GM23248 (cell line): ENCODE data around the gene NIPAL4.

Experiments
- EZH2 ChIP-seq: fragments of 200-600 bp; sonication (generic); IDR thresholded peaks from 2 replicates; pipeline ENCODE4 v1.6.1; 2018; ENCODE audit warnings: antibody characterized with exemption, mild to moderate bottlenecking; ENCODE audit not compliant: insufficient read depth, poor library complexity, severe bottlenecking
- EZH2phosphoT487 ChIP-seq: fragments of 200-600 bp; sonication (generic); IDR thresholded peaks from 2 replicates; pipeline ENCODE4 v1.6.1; 2018; ENCODE audit warnings: antibody characterized with exemption, moderate library complexity, mild to moderate bottlenecking, low read depth; ENCODE audit not compliant: insufficient read depth

- TF ChIP-seq EZH2 (no peak), EZH2phosphoT487 (no peak)
These were observed 25.8 kb downstream of the NIPAL4 start for GRCh38 chr5:157485811-157486210.
